ENCODE data around the gene ZNRF1. TPM values are rescaled to one million over a fixed set of nuclear protein-coding genes. Genes with fewer than 3 reads are reported as not detected.

Gene ZNRF1
- total RNA-seq, 5 donors from 2014 or later (not counting 1 experiment from before 2014, with no cell fraction given) = 5.5 to 7.8 (median 7.5) TPM

Other genes with a start within 250 kb of the ZNRF1 start
- under 1 TPM in 3 of 5 donors, not detected in 2; 0.23 to 0.39 (median 0.35) TPM for gene FA2H, start 224.2 kb upstream of the ZNRF1 start, total RNA-seq
- 100 to 1,000 TPM in 4 of 5 donors, 10 to 100 TPM in 1; 97.7 to 120 (median 108) TPM for gene WDR59, start 13.9 kb upstream of the ZNRF1 start, total RNA-seq
- gene LDHD, start 117.8 kb downstream of the ZNRF1 start, total RNA-seq = under 1 TPM in 3 of 5 donors, not detected in 2; 0.13 to 0.47 (median 0.26) TPM
- 10 to 100 TPM; 10.1 to 15.6 (median 14.4) TPM for gene ZFP1, start 149.5 kb downstream of the ZNRF1 start, total RNA-seq
- gene CTRB2, start 208.1 kb downstream of the ZNRF1 start, total RNA-seq = 10 to 100 TPM in 3 of 5 donors, not detected in 2; 14.4 to 18.7 (median 15.1) TPM
- gene CTRB1, start 220.0 kb downstream of the ZNRF1 start, total RNA-seq = 1 to 10 TPM in 3 of 5 donors, not detected in 2; 6.1 to 8.3 (median 7.9) TPM

Measured in T-cell (primary cell).